ENCODE results near the gene TRIM42. TPM values are rescaled to one million over a fixed set of nuclear protein-coding genes. Genes with fewer than 3 reads are reported as not detected.

The TRIM42 gene
- total RNA-seq, 1 donor from 2014 or later, result not detected

- Mint-ChIP-seq H3K9me3 (ENCODE audit: unreplicated experiment) (no peaks in the 10 kb centered on the region), H3K4me3 (ENCODE audit: unreplicated experiment) (no peak overlapping the region), H3K27me3 (ENCODE audit: unreplicated experiment) (no peaks in the 10 kb centered on the region), H3K27ac (ENCODE audit: unreplicated experiment) (no peak overlapping the region), H3K4me1 (ENCODE audit: low read depth, unreplicated experiment) (no peaks in the 10 kb centered on the region), H3K36me3 (ENCODE audit: unreplicated experiment) (no peaks in the 10 kb centered on the region)
- no peak for TF ChIP-seq CTCF (IDR thresholded peaks at IDR 0.05; ENCODE audit: partially characterized antibody, unreplicated experiment)
- DNase-seq, result no peak
These were observed 21.8 kb downstream of the TRIM42 start for GRCh38 chr3:140699516-140700231.

- Mint-ChIP-seq H3K27me3 (ENCODE audit: unreplicated experiment) (no peaks in the 10 kb centered on the region), H3K4me3 (ENCODE audit: unreplicated experiment) (no peak overlapping the region)
These were observed 24.4 kb downstream of the TRIM42 start for GRCh38 chr3:140702281-140702680.

GRCh38 chr3:140703496-140703895, 25.6 kb downstream of the TRIM42 start:
- H3K4me3 Mint-ChIP-seq (ENCODE audit: unreplicated experiment), result no peak overlapping the region
- no peak overlapping the region for H3K27ac Mint-ChIP-seq (ENCODE audit: unreplicated experiment)
- no peaks in the 10 kb centered on the region for H3K4me1 Mint-ChIP-seq (ENCODE audit: low read depth, unreplicated experiment)
- no peak for TF ChIP-seq CTCF (IDR thresholded peaks at IDR 0.05; ENCODE audit: partially characterized antibody, unreplicated experiment)
- H3K9me3 Mint-ChIP-seq (ENCODE audit: unreplicated experiment), result peaks cover 2% of the 10 kb centered on the region
- no peak for DNase-seq
- H3K27me3 Mint-ChIP-seq (ENCODE audit: unreplicated experiment), result no peaks in the 10 kb centered on the region
- peaks cover 8% of the 10 kb centered on the region for H3K36me3 Mint-ChIP-seq (ENCODE audit: unreplicated experiment)

More at GRCh38 chr3:140702281-140702680, 24.4 kb downstream of the TRIM42 start:
- Mint-ChIP-seq H3K4me1 (ENCODE audit: low read depth, unreplicated experiment) (no peaks in the 10 kb centered on the region), H3K36me3 (ENCODE audit: unreplicated experiment) (peaks cover 8% of the 10 kb centered on the region), H3K27ac (ENCODE audit: unreplicated experiment) (no peak overlapping the region), H3K9me3 (ENCODE audit: unreplicated experiment) (no peaks in the 10 kb centered on the region)
- no peak for TF ChIP-seq CTCF (IDR thresholded peaks at IDR 0.05; ENCODE audit: partially characterized antibody, unreplicated experiment)
- DNase-seq, result no peak

- TF ChIP-seq CTCF (IDR thresholded peaks at IDR 0.05; ENCODE audit: partially characterized antibody, unreplicated experiment), result no peak
- DNase-seq, result no peak
- Mint-ChIP-seq H3K36me3 (ENCODE audit: unreplicated experiment) (peaks cover 8% of the 10 kb centered on the region), H3K9me3 (ENCODE audit: unreplicated experiment) (peaks cover 2% of the 10 kb centered on the region), H3K27me3 (ENCODE audit: unreplicated experiment) (no peaks in the 10 kb centered on the region), H3K4me3 (ENCODE audit: unreplicated experiment) (no peak overlapping the region), H3K27ac (ENCODE audit: unreplicated experiment) (no peak overlapping the region), H3K4me1 (ENCODE audit: low read depth, unreplicated experiment) (no peaks in the 10 kb centered on the region)
These were observed 26.9 kb downstream of the TRIM42 start for GRCh38 chr3:140704733-140705132.

- DNase-seq, result no peak
- no peak for TF ChIP-seq CTCF (IDR thresholded peaks at IDR 0.05; ENCODE audit: partially characterized antibody, unreplicated experiment)
- Mint-ChIP-seq H3K4me3 (ENCODE audit: unreplicated experiment) (no peak overlapping the region), H3K36me3 (ENCODE audit: unreplicated experiment) (peaks cover 8% of the 10 kb centered on the region), H3K27me3 (ENCODE audit: unreplicated experiment) (no peaks in the 10 kb centered on the region), H3K9me3 (ENCODE audit: unreplicated experiment) (peaks cover 2% of the 10 kb centered on the region), H3K27ac (ENCODE audit: unreplicated experiment) (no peak overlapping the region), H3K4me1 (ENCODE audit: low read depth, unreplicated experiment) (no peaks in the 10 kb centered on the region)
These were observed 28.1 kb downstream of the TRIM42 start for GRCh38 chr3:140705954-140706353.

All from glutamatergic neuron (in vitro differentiated cells).